Measurements from ENCODE around the gene OAS2.

OAS2 gene

GRCh38 chr12:113055594-113056380 is 77.5 kb downstream of the OAS2 start:
- no peak for TF ChIP-seq CTCF (IDR thresholded peaks at IDR 0.05; ENCODE audit: low read length, missing control alignments)
- H3K4me3 ChIP-seq (replicated peaks; ENCODE audit: low read depth, low read length): no peak overlapping the region
- DNase-seq (ENCODE audit: low read depth): no peak

DNA sequence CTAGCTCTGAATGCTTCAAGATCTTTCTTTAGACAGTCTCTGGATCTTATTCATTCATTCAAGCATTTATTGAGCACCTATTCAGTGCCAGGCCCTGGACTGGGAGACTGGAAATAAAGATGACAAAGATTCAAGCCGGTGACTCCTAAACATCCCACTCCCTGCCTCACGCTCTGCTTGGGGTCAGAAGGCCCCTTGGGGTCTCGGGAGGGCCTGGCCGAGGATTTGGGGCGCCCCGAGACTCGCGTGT is 78.0 kb downstream of the OAS2 start:
- TF ChIP-seq CTCF (IDR thresholded peaks at IDR 0.05; ENCODE audit: low read length, missing control alignments): no peak
- peak overlapping the region; percentile 42 for H3K4me3 ChIP-seq (replicated peaks; ENCODE audit: low read depth, low read length)
- no peak for DNase-seq (ENCODE audit: low read depth)

DNA sequence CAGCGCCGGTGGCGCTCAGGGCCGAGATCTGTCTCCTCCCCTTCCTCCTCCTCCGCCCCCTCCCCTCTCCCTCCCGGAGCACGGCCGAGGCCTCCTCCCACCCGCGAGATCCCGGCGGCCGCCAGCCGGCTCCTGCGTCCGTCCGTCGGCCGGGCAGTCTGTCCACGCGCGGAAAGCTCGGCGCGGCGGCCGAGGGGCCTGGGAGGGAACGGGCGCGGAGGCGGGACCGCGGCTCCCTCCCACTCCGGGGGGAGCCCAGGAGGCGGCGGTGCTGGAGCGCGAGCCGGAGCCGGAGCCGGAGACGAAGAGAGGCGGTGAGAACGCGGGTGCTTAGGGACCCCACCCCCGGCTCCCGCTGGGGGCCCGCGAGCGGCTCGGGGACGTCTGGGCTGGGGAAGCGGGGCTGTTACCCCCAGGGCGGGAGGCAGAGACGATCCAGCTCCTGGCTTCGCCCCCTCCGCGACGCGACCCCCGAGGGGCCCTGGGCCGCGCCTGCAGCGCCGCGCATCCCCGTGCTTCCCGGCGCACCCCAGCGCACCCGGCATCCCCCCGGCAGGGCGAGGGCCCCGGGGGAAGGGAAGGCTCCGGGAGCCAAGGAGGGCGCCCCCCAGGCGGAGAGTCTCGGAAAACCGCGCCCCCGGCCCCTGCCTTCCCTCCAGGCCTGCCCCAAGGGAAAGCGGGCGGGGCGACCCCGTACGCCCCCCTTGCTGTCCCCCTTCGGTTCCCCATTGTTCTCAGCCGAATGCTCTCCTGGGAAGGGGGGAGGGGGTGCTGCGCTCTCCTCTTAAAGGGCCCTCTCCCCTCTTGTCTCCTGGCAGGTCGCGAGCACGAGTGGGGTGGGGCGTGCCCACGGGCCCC is 78.5 kb downstream of the OAS2 start, which contains the start of gene DTX1:
Gene DTX1, plus strand, starts transcription at position 100 of the 858 bp plus-strand sequence. CDS start 1,463 bp downstream, outside the sequence.
- DNase-seq (ENCODE audit: low read depth): no peak
- no peak for TF ChIP-seq CTCF (IDR thresholded peaks at IDR 0.05; ENCODE audit: low read length, missing control alignments)
- peak within 1 kb of the TSS; percentile 42 for H3K4me3 ChIP-seq (replicated peaks; ENCODE audit: low read depth, low read length)

DNA sequence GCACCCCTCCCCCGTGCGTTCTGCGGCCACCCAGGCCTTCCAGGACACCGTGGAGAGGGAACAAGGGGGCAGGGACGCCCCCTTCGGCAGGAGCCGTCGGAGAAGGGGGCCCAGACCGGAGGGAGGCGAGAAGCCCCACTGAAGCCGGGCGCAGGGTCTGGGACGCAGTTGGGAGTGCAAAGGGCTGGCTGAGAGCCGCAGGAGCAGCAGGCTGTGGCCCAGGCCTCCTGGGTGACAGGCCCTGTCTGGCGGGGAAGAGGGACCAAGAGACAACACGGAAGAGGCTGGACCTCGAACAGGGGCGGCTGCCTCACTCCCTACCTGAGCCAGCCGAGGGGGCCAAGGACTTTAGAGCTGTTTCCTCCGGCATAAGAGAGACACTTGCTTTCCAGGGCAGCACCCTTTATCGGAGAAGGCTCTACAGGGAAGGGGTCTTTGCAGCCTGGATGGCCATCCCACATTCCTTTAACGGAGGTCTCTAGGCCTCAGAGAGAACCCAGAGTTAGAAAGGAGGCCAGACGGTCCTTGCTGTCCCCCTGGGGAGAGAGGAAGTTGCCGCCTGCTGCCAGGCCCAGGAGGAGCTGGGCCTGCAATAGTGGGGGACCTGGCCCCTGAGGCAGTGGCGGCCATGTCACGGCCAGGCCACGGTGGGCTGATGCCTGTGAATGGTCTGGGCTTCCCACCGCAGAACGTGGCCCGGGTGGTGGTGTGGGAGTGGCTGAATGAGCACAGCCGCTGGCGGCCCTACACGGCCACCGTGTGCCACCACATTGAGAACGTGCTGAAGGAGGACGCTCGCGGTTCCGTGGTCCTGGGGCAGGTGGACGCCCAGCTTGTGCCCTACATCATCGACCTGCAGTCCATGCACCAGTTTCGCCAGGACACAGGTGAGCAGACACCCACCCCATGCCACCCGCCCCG is 79.5 kb downstream of the OAS2 start:
- no peak for DNase-seq (ENCODE audit: low read depth)
- no peak overlapping the region for H3K4me3 ChIP-seq (replicated peaks; ENCODE audit: low read depth, low read length)
- no peak for TF ChIP-seq CTCF (IDR thresholded peaks at IDR 0.05; ENCODE audit: low read length, missing control alignments)

DNA sequence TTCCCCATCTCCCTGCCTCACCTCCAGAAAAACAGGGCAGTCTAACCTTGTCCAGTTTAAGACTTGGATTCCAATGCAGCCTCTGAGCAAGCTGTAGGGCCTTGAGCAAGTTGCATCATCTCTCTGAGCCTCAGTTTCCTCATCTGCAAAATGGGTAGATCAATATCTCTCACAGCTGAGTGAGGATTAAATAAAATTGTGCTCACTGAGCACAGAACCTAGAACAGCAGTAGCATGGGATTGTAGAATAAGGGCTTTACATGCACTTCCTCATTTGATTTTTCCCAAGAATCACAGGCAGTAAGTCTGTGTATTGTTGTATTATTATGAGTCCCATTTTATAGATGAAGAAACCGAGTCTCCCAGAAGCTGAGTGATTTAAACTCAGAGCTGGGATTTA is 80.2 kb downstream of the OAS2 start:
- H3K4me3 ChIP-seq (replicated peaks; ENCODE audit: low read depth, low read length): no peak overlapping the region
- DNase-seq (ENCODE audit: low read depth): no peak
- no peak for TF ChIP-seq CTCF (IDR thresholded peaks at IDR 0.05; ENCODE audit: low read length, missing control alignments)

DNA sequence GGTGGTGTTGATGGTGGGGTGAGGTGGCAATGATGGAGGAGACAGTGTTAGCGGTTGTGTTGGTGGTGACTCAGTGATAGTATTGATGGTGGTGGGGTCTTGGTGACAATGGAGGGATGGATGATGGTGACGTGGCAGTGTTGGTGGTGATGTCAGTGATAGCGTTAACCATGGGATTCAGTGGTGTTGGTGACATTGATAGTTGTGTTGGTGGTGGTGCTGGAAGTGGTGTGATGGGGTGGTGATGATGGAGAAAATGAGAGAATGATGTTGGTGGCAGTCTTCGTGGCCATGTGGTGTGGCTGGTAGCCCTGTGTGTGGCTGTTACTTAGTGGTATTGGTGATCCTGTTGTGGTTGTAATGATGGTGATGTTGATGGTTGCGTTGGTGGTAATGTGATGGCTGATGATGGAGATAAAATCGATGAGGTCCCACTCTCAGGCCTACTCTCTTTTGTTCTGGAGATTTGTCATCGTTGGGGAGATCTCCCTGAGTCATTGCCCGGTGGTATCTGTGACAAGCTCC is 80.8 kb downstream of the OAS2 start:
- TF ChIP-seq CTCF (IDR thresholded peaks at IDR 0.05; ENCODE audit: low read length, missing control alignments): no peak
- DNase-seq (ENCODE audit: low read depth): no peak
- H3K4me3 ChIP-seq (replicated peaks; ENCODE audit: low read depth, low read length): no peak overlapping the region

All from fibroblast of pulmonary artery (primary cell).